GM10847 (cell line): ENCODE data around the gene MEP1A.

Experiments
- POLR2A ChIP-seq: IDR thresholded peaks from 2 replicates; pipeline ENCODE4 v1.6.1; 2011; ENCODE audit not compliant: insufficient read length; ENCODE audit errors: extremely low read depth

Gene MEP1A

GRCh38 chr6:46796848-46797580 is 3.8 kb downstream of the MEP1A start:
- TF ChIP-seq POLR2A, result no peak

DNA sequence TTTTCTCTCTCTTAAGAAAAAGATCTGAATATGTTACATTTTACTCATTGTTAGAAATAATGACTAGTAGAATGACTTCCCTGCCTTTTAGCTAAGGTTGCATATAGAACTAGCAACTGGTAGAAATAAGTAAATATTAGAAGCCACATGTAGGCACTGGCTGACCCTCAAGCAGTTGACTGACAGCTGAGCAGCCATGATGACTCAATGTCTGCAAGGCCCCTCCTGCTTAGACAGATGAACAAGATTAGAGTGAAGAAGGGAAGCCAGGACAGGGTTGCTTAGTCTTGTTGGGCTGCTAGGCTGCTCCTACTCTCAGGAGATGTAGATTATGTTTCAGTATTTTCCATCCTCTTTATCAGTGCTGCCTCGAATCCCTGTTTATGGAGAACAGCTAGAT is 6.5 kb downstream of the MEP1A start:
- no peak for TF ChIP-seq POLR2A

DNA sequence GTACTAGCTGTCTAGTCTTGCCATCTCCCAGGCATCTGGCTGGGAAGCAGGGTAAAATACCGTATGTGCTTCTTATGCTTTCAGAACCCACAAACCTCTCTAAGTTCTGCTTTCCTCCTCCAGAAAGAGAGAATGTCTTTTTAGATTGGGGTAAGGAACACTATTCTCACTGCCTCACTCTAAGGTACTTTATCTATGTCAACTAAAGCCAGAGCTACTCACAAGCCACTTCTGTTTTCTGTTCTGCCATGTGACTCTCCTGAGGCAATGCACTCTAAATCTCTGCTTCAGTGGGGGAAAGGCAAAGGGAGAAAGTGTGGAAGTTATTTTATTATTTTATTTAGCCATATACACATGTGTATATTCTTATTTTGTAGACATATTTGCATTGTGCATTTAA is 15.6 kb downstream of the MEP1A start:
- TF ChIP-seq POLR2A, result no peak

- TF ChIP-seq POLR2A, result no peak
Observed at GRCh38 chr6:46815130-46815529, 21.9 kb downstream of the MEP1A start.

- TF ChIP-seq POLR2A, result no peak
Observed at GRCh38 chr6:46816626-46817025, 23.4 kb downstream of the MEP1A start.

- no peak for TF ChIP-seq POLR2A
Observed at GRCh38 chr6:46819561-46819960, 26.4 kb downstream of the MEP1A start.

DNA sequence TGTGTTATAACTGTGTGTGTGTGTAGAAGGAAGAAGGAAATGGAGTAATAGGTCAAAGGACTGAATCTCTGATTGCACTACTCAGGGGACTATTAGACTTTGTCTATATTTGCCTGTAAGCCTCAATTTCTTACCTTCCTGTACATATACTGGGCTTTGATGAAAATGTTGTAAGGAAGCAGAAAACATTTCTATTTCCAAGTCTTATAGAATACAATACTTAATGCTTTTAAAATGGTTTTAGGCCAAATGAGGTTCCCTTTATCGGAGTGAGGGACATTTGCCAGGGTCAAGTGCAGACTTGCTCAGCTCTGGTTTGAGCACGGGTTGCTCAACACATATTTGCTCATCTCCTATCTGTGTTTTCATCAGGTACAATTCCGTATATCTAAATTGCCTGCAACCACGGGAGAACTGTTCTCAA is 28.3 kb downstream of the MEP1A start:
- no peak for TF ChIP-seq POLR2A

DNA sequence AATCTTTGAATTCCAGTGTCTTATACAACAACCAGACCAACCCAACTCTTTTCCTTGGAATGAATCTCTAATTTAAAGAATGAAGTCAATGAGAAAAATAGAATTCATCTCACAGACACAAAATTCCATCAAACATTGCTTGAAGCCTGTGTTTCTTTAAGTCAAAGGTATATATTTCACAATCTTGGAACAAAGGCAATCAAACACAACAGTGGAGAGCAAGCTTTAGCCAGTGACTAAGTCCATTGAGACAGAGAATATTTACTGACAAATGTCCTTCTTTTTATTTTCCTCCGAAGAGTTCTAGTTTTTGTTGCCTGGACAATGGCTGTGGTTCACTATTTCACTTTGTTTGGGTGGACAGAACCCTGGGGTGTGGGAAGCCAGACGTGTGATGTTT is 35.8 kb downstream of the MEP1A start:
- no peak for TF ChIP-seq POLR2A

GRCh38 chr6:46832816-46833215 is 39.6 kb downstream of the MEP1A start:
- TF ChIP-seq POLR2A, result no peak

- no peak for TF ChIP-seq POLR2A
Observed at GRCh38 chr6:46838033-46838432, 44.8 kb downstream of the MEP1A start.

DNA sequence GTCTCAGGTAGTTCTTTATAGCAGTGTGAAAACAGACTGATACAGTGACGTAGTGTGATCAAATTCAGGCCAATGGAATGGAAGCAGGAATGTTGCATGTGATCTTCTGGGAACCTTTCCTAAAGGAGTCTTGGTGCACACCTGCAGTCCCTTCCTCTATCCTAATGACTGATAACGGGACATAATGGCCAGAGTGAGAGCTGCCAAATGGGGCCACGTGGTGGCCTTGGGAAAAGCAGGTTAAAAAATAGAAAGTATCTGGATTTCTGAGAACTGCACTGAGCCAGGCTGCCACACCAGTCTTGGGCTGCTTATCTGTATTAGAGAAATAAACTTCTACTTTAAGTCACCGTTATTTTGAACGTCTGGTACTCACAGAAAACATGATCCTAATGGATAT is 51.9 kb downstream of the MEP1A start:
- no peak for TF ChIP-seq POLR2A

GRCh38 chr6:46848684-46849360 is 55.6 kb downstream of the MEP1A start:
- no peak for TF ChIP-seq POLR2A

DNA sequence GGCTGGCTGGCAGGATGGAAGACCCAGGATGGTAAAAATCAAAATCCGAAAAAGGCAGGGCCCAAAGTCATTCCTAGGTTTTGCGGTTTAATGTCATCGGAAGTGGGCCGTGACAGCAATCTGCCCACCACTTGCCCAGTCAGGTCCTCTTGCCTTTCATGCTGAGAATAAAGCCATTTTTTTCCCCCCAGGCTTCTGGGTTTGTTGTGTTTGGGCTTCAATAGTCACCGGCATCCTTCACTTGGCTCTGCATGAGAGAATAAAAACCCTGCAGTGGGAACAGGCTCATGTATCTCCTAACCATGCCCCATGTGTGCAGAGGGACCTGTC is 56.1 kb downstream of the MEP1A start:
- no peak for TF ChIP-seq POLR2A

DNA sequence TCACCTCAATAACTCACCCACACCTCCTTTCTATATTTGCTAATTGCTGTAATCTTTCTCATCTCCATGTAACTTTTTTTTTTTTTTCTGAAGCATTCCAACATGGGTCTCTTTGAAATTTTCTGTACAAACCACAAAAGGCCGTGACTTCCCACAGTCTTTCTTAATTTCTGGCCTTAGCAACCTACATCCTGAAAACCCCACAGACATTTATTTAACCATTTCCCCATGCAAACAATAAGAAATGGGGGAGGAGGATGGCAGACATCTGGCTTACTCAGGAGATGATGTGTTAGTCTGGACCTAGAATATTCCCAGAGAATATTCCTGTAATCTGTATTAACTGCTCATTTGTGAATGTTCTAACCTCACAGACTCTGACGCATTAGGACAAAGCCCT is 57.6 kb downstream of the MEP1A start:
- no peak for TF ChIP-seq POLR2A

- TF ChIP-seq POLR2A, result no peak
Observed at GRCh38 chr6:46862381-46862780, 69.2 kb downstream of the MEP1A start.

GRCh38 chr6:46863791-46864190 is 70.6 kb downstream of the MEP1A start:
- TF ChIP-seq POLR2A, result no peak

DNA sequence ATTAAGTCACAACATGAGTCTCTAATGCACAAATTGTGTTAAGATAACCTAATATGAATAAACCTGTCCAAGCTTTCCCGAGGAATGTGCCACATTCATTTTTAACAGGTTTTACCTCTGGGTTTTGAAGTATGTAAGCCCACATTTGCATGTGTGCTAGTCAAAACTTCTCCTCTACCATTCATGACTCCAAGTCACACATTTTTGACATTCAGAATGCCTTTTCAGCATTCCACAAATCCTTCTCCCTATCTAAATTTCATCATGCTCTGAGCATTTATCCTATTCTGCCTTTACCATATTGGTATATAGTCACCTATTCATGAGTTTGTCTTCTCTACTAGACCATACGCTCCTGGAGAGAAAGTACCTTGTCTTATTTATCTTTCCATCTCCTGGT is 72.0 kb downstream of the MEP1A start:
- no peak for TF ChIP-seq POLR2A
